Memory B cell (primary cell): ENCODE measurements around the gene MTERF4.

Experiments
- ATAC-seq: fragments of 150-1000 bp; cut with Tn5 transposase; 2 replicates; pipeline ENCODE4 v1.10.0; 2021; ENCODE audit warnings: low read depth, mild to moderate bottlenecking, moderate library complexity
- DNase-seq, 2 donors: peaks; one replicate each; pipeline ENCODE4 v3.0.0; 2022; ENCODE audit warnings: low spot score in 2 of 2
- H3K27ac Mint-ChIP-seq: one replicate; pipeline ENCODE4 v1.8.0; 2022; ENCODE audit warnings: mild to moderate bottlenecking, moderate library complexity, mixed read lengths
- H3K27me3 Mint-ChIP-seq: one replicate; pipeline ENCODE4 v1.8.0; 2022; ENCODE audit warnings: mixed read lengths
- H3K36me3 Mint-ChIP-seq: one replicate; pipeline ENCODE4 v1.8.0; 2022; ENCODE audit warnings: mild to moderate bottlenecking, mixed read lengths
- H3K4me1 Mint-ChIP-seq: one replicate; pipeline ENCODE4 v1.8.0; 2022; ENCODE audit warnings: mixed read lengths
- H3K4me3 Mint-ChIP-seq: one replicate; pipeline ENCODE4 v1.8.0; 2022; ENCODE audit warnings: mild to moderate bottlenecking, moderate library complexity, mixed read lengths
- H3K9me3 Mint-ChIP-seq: one replicate; pipeline ENCODE4 v1.8.0; 2022; ENCODE audit warnings: mixed read lengths

Gene MTERF4

GRCh38 chr2:241068942-241069810, 32.9 kb downstream of the MTERF4 start:
- no peaks in the 10 kb centered on the region for H3K27me3 Mint-ChIP-seq
- peaks cover 12% of the 10 kb centered on the region for H3K36me3 Mint-ChIP-seq
- no peaks in the 10 kb centered on the region for H3K9me3 Mint-ChIP-seq
- ATAC-seq (no peak), DNase-seq (no peak)
- H3K27ac Mint-ChIP-seq: no peak overlapping the region
- peaks cover 3% of the 10 kb centered on the region for H3K4me1 Mint-ChIP-seq
- no peak overlapping the region for H3K4me3 Mint-ChIP-seq

GRCh38 chr2:241068136-241068941, 33.7 kb downstream of the MTERF4 start:
- Mint-ChIP-seq H3K27me3 (no peaks in the 10 kb centered on the region), H3K9me3 (no peaks in the 10 kb centered on the region), H3K4me1 (peaks cover 6% of the 10 kb centered on the region), H3K36me3 (peaks cover 10% of the 10 kb centered on the region), H3K27ac (no peak overlapping the region), H3K4me3 (no peak overlapping the region)
- ATAC-seq: no peak
- no peak for DNase-seq

- peaks cover 9% of the 10 kb centered on the region for H3K36me3 Mint-ChIP-seq
- DNase-seq (no peak), ATAC-seq (no peak)
- H3K27ac Mint-ChIP-seq: no peak overlapping the region
- no peaks in the 10 kb centered on the region for H3K9me3 Mint-ChIP-seq
- H3K4me1 Mint-ChIP-seq: peaks cover 6% of the 10 kb centered on the region
- no peak overlapping the region for H3K4me3 Mint-ChIP-seq
- no peaks in the 10 kb centered on the region for H3K27me3 Mint-ChIP-seq
Observed at GRCh38 chr2:241067501-241068135, 34.5 kb downstream of the MTERF4 start.

DNA sequence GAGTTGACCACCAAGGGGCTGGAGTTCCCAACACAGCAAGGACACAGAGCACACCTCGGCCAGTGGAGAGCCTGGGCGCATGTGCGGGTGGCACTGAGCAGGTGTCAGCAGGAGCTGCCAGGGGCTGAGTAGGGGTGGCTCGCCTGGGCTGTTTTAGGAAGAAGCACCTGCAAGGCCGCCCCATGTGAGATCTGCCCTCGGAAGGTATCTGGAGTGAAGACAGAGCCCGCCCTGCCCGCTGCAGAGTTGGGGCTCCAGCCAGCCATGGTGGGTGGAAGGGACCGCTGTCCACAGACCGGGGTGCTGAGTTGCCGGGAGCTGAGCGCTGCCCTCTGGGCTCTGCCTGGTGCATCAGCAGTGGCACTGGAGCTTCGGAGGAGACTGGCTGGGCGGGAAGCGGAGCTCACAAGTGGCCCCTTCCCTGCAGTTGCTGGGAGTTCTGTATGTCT, 35.2 kb downstream of the MTERF4 start:
- Mint-ChIP-seq H3K36me3 (peaks cover 5% of the 10 kb centered on the region), H3K4me1 (peaks cover 6% of the 10 kb centered on the region), H3K4me3 (no peak overlapping the region), H3K9me3 (no peaks in the 10 kb centered on the region), H3K27ac (no peak overlapping the region), H3K27me3 (no peaks in the 10 kb centered on the region)
- no peak for ATAC-seq
- no peak for DNase-seq

GRCh38 chr2:241066171-241066892, 35.8 kb downstream of the MTERF4 start:
- Mint-ChIP-seq H3K4me3 (no peak overlapping the region), H3K27me3 (no peaks in the 10 kb centered on the region), H3K9me3 (no peaks in the 10 kb centered on the region), H3K27ac (peak overlapping the region; percentile 69), H3K4me1 (peaks cover 6% of the 10 kb centered on the region), H3K36me3 (peaks cover 5% of the 10 kb centered on the region)
- ATAC-seq: no peak
- DNase-seq: no peak

- peaks cover 5% of the 10 kb centered on the region for H3K36me3 Mint-ChIP-seq
- H3K27me3 Mint-ChIP-seq: no peaks in the 10 kb centered on the region
- DNase-seq (no peak), ATAC-seq (no peak)
- H3K4me3 Mint-ChIP-seq: peak overlapping the region; percentile 29
- H3K4me1 Mint-ChIP-seq: peaks cover 6% of the 10 kb centered on the region
- H3K27ac Mint-ChIP-seq: peak overlapping the region; percentile 69
- H3K9me3 Mint-ChIP-seq: no peaks in the 10 kb centered on the region
Observed at GRCh38 chr2:241065355-241065803, 36.7 kb downstream of the MTERF4 start.

- Mint-ChIP-seq H3K27me3 (no peaks in the 10 kb centered on the region), H3K36me3 (peaks cover 5% of the 10 kb centered on the region), H3K4me1 (peaks cover 6% of the 10 kb centered on the region), H3K4me3 (peak overlapping the region; percentile 14), H3K27ac (no peak overlapping the region), H3K9me3 (no peaks in the 10 kb centered on the region)
- ATAC-seq (no peak), DNase-seq (no peak)
Observed at GRCh38 chr2:241064802-241065354, 37.2 kb downstream of the MTERF4 start.

DNA sequence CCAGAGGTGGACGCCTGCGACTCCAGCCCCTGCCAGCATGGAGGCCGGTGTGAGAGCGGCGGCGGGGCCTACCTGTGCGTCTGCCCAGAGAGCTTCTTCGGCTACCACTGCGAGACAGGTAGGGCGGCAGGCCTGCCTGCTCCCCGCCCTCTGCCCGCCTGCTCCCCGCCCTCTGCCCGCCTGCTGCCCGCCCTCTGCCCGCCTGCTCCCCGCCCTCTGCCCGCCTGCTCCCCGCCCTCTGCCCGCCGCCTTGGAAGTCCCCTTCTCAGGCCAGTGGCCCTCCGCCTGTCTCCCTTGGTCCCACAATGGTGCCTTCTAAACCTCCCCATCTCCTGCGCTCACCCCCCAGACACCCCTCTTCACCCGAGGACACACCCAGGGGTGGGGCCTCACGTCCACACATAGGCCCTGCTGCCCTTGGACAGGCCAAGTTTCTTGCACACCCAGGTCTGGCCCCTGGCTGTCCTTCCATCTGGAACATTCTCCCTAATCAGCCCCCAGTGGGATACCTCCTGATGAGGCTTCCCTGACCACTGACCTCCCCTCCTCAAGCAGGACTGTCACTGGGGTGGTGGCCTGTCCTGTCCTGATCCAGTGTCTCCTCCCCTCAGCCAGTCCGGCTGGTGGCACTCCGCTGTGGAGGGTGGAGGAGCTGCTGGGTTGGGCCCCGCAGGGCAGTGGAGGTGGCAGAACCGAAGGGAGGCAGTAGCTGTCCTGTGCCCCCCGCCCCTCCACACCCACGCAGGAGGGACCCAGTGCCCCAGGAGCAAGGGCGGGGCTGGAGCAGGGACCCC, 37.9 kb downstream of the MTERF4 start:
- H3K27me3 Mint-ChIP-seq: no peaks in the 10 kb centered on the region
- DNase-seq: peak; percentile 61 to 62
- H3K27ac Mint-ChIP-seq: peak overlapping the region; percentile 65
- H3K4me1 Mint-ChIP-seq: peaks cover 6% of the 10 kb centered on the region
- peak overlapping the region; percentile 80 for H3K4me3 Mint-ChIP-seq
- peaks cover 5% of the 10 kb centered on the region for H3K36me3 Mint-ChIP-seq
- no peaks in the 10 kb centered on the region for H3K9me3 Mint-ChIP-seq
- ATAC-seq: peak; percentile 86

GRCh38 chr2:241063587-241063986, 38.5 kb downstream of the MTERF4 start:
- no peak for DNase-seq
- peak; percentile 26 for ATAC-seq
- H3K36me3 Mint-ChIP-seq: peaks cover 5% of the 10 kb centered on the region
- H3K4me3 Mint-ChIP-seq: peak overlapping the region; percentile 58
- H3K4me1 Mint-ChIP-seq: peaks cover 6% of the 10 kb centered on the region
- no peaks in the 10 kb centered on the region for H3K27me3 Mint-ChIP-seq
- no peaks in the 10 kb centered on the region for H3K9me3 Mint-ChIP-seq
- peak overlapping the region; percentile 65 for H3K27ac Mint-ChIP-seq

- DNase-seq (no peak), ATAC-seq (no peak)
- Mint-ChIP-seq H3K4me1 (peaks cover 6% of the 10 kb centered on the region), H3K4me3 (no peak overlapping the region), H3K36me3 (peaks cover 5% of the 10 kb centered on the region), H3K9me3 (no peaks in the 10 kb centered on the region), H3K27me3 (no peaks in the 10 kb centered on the region), H3K27ac (no peak overlapping the region)
Observed at GRCh38 chr2:241063093-241063551, 39.0 kb downstream of the MTERF4 start.

DNA sequence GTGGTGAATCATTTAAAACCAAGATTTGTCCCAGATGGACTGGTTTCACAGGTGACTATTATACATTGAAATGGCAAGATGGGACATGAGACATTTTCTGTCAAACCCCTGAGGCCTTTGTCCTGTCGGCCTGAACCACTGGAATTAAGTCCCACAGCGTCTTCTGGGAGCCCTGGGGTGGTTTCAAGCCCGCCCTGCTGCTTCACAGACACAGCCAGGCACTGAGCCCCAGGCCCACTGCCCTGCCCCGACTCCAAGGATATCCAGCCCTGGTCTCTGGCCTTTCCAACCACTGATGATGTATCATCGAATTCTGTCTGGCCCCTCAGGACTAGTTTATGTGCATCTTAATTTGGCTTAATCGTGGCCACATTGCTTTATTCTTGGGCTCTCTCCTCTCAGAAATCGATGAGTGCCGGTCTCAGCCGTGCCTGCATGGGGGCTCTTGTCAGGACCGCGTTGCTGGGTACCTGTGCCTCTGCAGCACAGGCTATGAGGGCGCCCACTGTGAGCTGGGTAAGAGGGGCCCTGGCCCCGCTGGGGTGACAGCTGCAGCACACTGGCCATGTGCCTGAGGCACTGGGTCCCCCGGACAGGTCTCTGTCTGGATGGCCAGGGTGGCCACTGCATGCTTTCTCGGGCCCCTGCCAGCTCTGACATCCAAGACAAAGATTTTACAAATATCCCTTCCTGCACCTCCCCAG, 39.5 kb downstream of the MTERF4 start:
- Mint-ChIP-seq H3K4me3 (no peak overlapping the region), H3K9me3 (no peaks in the 10 kb centered on the region), H3K36me3 (peaks cover 5% of the 10 kb centered on the region), H3K4me1 (peaks cover 6% of the 10 kb centered on the region), H3K27me3 (no peaks in the 10 kb centered on the region), H3K27ac (no peak overlapping the region)
- DNase-seq (no peak), ATAC-seq (no peak)

DNA sequence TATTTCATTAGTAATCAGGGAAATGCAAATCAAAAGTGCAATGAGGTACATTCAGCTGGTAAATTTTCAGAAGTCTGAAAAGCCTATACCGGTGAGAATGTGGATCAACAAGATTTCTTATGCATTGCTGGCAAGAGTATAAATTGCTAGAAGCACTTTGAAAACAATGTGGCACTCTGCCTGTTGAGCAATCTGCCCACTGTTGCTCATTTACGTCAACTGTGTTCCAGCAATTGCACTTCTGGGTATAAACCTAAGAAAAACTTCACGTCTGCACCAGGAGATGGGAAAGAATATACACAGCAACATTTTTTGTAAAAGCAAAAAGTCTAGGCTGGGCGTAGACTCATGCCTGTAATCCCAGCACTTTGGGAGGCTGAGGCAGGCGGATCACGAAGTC, 40.8 kb downstream of the MTERF4 start:
- Mint-ChIP-seq H3K27me3 (no peaks in the 10 kb centered on the region), H3K27ac (no peak overlapping the region), H3K4me3 (no peak overlapping the region), H3K9me3 (no peaks in the 10 kb centered on the region), H3K4me1 (peaks cover 6% of the 10 kb centered on the region), H3K36me3 (peaks cover 3% of the 10 kb centered on the region)
- no peak for DNase-seq
- no peak for ATAC-seq
